B cell (primary cell): Measurements from ENCODE around the gene NPIPB5. TPM values are rescaled to one million over a fixed set of nuclear protein-coding genes. Genes with fewer than 3 reads are reported as not detected.
"Not testable (repeated sequence)": the region's sequence is repeated elsewhere in the genome, so short reads cannot be mapped to it uniquely, and the experiment has no call there.

ENCODE experiments used
- ATAC-seq: fragments of 200-7000 bp; cut with Tn5 transposase; one replicate; pipeline ENCODE4 v1.10.0; 2021; ENCODE audit warnings: low read depth, mild to moderate bottlenecking, moderate number of reproducible peaks, moderate library complexity
- CTCF ChIA-PET: fragments of 350-600 bp; sonication (Branson Sonifier 250); formaldehyde crosslinking; loops from one replicate; lab custom pipeline; 2021; ENCODE audit warnings: antibody characterized with exemption, inconsistent platforms; lab: Charles Lee
- POLR2A ChIA-PET: fragments of 350-600 bp; sonication (Branson Sonifier 250); formaldehyde crosslinking; loops from one replicate; lab custom pipeline; 2021; ENCODE audit warnings: antibody characterized with exemption; lab: Charles Lee
- DNase-seq: peaks from one replicate; pipeline ENCODE4 v3.0.0; 2013
- H2AFZ ChIP-seq: 2 replicates; pipeline ENCODE4 v1.6.1; 2012; ENCODE audit warnings: mild to moderate bottlenecking, low read depth, low read length; ENCODE audit not compliant: insufficient read depth, poor library complexity, severe bottlenecking
- H3K27ac ChIP-seq, 2 donors: 1 replicate in 1 of 2; 2 replicates in 1 of 2; pipeline ENCODE4 v1.5.1; 2012 to 2013; ENCODE audit warnings: low read length in 2 of 2, mild to moderate bottlenecking in 2 of 2, moderate library complexity in 1 of 2
- H3K27me3 ChIP-seq, 4 experiments: fragments of 200-600 bp in 1 of 4; sonication (generic) in 1 of 4; replicated peaks in 1 of 4; 1 replicate in 2 of 4; 2 replicates in 2 of 4; pipeline versions ENCODE4 v1.6.1 to v1.7.0; 2013 to 2016; ENCODE audit warnings: low read length in 3 of 4, mild to moderate bottlenecking in 2 of 4, mixed read lengths in 1 of 4, moderate library complexity in 1 of 4; ENCODE audit not compliant: insufficient read depth in 4 of 4, control insufficient read depth in 3 of 4; ENCODE audit errors: control extremely low read depth in 1 of 4
- H3K36me3 ChIP-seq, 2 experiments: replicated peaks in 1 of 2; 1 replicate in 1 of 2; 2 replicates in 1 of 2; pipeline versions ENCODE4 v1.6.1 to v1.7.1; 2013; ENCODE audit warnings: low read length in 1 of 2; ENCODE audit not compliant: insufficient read depth in 2 of 2, control insufficient read depth in 1 of 2; ENCODE audit errors: control extremely low read depth in 1 of 2, extremely low read depth in 1 of 2
- H3K4me1 ChIP-seq, 2 donors: fragments of 200-600 bp in 1 of 2; sonication (generic) in 1 of 2; 1 replicate in 1 of 2; 2 replicates in 1 of 2; pipeline versions ENCODE4 v1.5.1 to v1.6.1; 2013 to 2017; ENCODE audit warnings: low read length in 2 of 2; ENCODE audit not compliant: control insufficient read depth in 2 of 2, insufficient read depth in 2 of 2
- H3K4me2 ChIP-seq: replicated peaks from 2 replicates; pipeline ENCODE3; 2012; ENCODE audit warnings: mild to moderate bottlenecking, low read depth, low read length; ENCODE audit not compliant: poor library complexity, severe bottlenecking
- H3K4me3 ChIP-seq, 5 experiments: fragments of 200-600 bp in 1 of 5; sonication (generic) in 1 of 5; 1 replicate in 3 of 5; 2 replicates in 2 of 5; pipeline versions ENCODE4 v1.5.1 to v1.7.0; 2011 to 2016; ENCODE audit warnings: low read length in 4 of 5, mild to moderate bottlenecking in 4 of 5, low read depth in 2 of 5, control low read depth in 1 of 5, moderate library complexity in 1 of 5; ENCODE audit not compliant: insufficient read depth in 1 of 5; ENCODE audit errors: control extremely low read depth in 1 of 5, extremely low read depth in 1 of 5
- H3K79me2 ChIP-seq: fragments of 200-600 bp; sonication (generic); one replicate; pipeline ENCODE4 v1.6.0; 2016; ENCODE audit warnings: low read length; ENCODE audit not compliant: control insufficient read depth, insufficient read depth
- H3K9ac ChIP-seq: fragments of 200-600 bp; sonication (generic); 2 replicates; pipeline ENCODE4 v1.6.1; 2017; ENCODE audit warnings: mild to moderate bottlenecking, low read length, moderate library complexity
- H3K9me3 ChIP-seq, 3 donors: one replicate each; pipeline versions ENCODE4 v1.6.1 to v1.7.1; 2013; ENCODE audit warnings: low read length in 2 of 3; ENCODE audit not compliant: control insufficient read depth in 2 of 3, insufficient read depth in 1 of 3; ENCODE audit errors: control extremely low read depth in 1 of 3
- H4K20me1 ChIP-seq: 2 replicates; pipeline ENCODE4 v1.6.0; 2012; ENCODE audit warnings: mild to moderate bottlenecking, low read length; ENCODE audit not compliant: insufficient read depth, control insufficient read depth, poor library complexity, severe bottlenecking
- H3K27ac Mint-ChIP-seq: one replicate; pipeline ENCODE4 v1.8.0; 2021; ENCODE audit warnings: mixed read lengths
- H3K27me3 Mint-ChIP-seq: one replicate; pipeline ENCODE4 v1.8.0; 2021; ENCODE audit warnings: mixed read lengths
- H3K4me1 Mint-ChIP-seq: one replicate; pipeline ENCODE4 v1.8.0; 2021; ENCODE audit warnings: mixed read lengths
- H3K4me3 Mint-ChIP-seq: one replicate; pipeline ENCODE4 v1.8.0; 2021; ENCODE audit warnings: mixed read lengths
- H3K9me3 Mint-ChIP-seq: one replicate; pipeline ENCODE4 v1.8.0; 2022; ENCODE audit warnings: mixed read lengths; ENCODE audit not compliant: insufficient read depth
- WGBS: methylation state at CpG from one replicate; pipeline ENCODE4 v1.1.5; 2013; ENCODE audit warnings: missing lambda C conversion rate; ENCODE audit not compliant: insufficient coverage; 5-methylcytosine and 5-hydroxymethylcytosine counted together
- intact Hi-C: fragments of 100-400 bp; cut with micrococcal nuclease; formaldehyde crosslinking; loops from one replicate; pipeline ENCODE4 v1.10.0; 2022
- polyA plus RNA-seq: library from polyadenylated mRNA; depleted of rRNA; stranded (reverse); fragments of >200 nt; gene quantifications from 2 replicates; pipeline ENCODE4 v1.2.3, GENCODE V29; 2012
- small RNA-seq: library from RNA; depleted of rRNA; stranded (forward); fragments of <200 nt; gene quantifications from one replicate; pipeline ENCODE3, GENCODE V24; 2012; ENCODE audit warnings: low replicate concordance, low read depth; ENCODE audit not compliant: insufficient read length
- total RNA-seq, 2 donors: library from RNA; stranded (reverse); fragments of 120-200 nt in 1 of 2; gene quantifications; 1 replicate in 1 of 2; 2 replicates in 1 of 2; pipeline versions ENCODE4 v1.2.3 to v1.2.4, GENCODE V29; 2013 to 2022

The NPIPB5 gene
- total and polyA plus RNA-seq, 2 donors (not counting 1 experiment from before 2014, with no cell fraction given), result 206 to 810 TPM

DNA sequence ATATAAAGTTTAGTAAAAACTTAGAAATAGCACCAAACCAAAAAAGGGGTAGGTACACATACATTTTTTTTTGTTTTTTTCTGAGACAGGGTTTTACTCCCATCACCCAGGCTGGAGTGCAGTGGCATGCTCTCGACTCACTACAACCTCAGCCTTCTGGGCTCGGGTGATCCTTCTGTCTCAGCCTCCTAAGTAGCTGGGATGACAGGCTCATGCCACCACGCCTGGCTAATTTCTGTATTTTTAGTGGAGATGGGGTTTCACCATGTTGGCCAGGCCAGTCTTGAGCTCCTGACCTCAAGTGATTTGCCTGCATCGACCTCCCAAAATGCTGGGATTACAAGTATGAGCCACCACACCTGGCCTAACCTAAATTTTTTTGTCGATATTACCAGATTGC, 41.0 kb downstream of the NPIPB5 start:
- H3K9me3 ChIP-seq, H2AFZ ChIP-seq, H4K20me1 ChIP-seq, H3K27me3 ChIP-seq, H3K79me2 ChIP-seq, H3K27ac Mint-ChIP-seq, intact Hi-C loops, H3K27me3 Mint-ChIP-seq, CTCF ChIA-PET, H3K4me1 ChIP-seq, H3K27ac ChIP-seq, ATAC-seq, H3K4me1 Mint-ChIP-seq, H3K4me3 ChIP-seq, H3K4me3 Mint-ChIP-seq, POLR2A ChIA-PET, H3K36me3 ChIP-seq, H3K9me3 Mint-ChIP-seq, H3K9ac ChIP-seq, DNase-seq, H3K4me2 ChIP-seq: not testable (repeated sequence)
- 83% methylated on average over 4 of the region's 5 CpGs for WGBS

DNA sequence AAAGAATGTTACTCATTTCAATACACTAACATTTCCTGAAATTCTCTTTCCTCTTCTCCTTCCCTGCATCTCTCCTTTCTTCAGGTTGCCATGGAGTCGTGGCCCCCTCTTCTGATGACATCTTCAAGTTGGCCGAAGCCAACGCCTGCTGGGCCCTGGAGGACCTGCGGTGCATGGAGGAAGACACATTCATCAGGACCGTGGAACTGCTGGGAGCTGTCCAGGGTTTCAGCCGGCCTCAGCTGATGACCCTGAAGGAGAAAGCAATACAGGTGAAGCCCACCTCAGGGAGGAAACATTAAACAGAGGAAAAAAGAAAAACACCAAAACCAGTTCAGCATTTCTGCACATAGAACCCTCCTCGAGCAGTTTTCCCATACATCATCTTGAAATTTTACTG, 46.1 kb downstream of the NPIPB5 start:
- H3K4me1 Mint-ChIP-seq, DNase-seq, H4K20me1 ChIP-seq, POLR2A ChIA-PET, H3K27ac Mint-ChIP-seq, H3K27me3 ChIP-seq, CTCF ChIA-PET, intact Hi-C loops, H3K4me3 Mint-ChIP-seq, H3K27me3 Mint-ChIP-seq, H3K27ac ChIP-seq, H3K9me3 ChIP-seq, H3K9me3 Mint-ChIP-seq, H3K79me2 ChIP-seq, H3K9ac ChIP-seq, H3K4me3 ChIP-seq, H3K4me1 ChIP-seq, H3K36me3 ChIP-seq, H3K4me2 ChIP-seq, H2AFZ ChIP-seq, ATAC-seq: not testable (repeated sequence)
- no CpG with 5 or more reads among the region's 7 CpGs for WGBS

Small RNAs within 50 kb of the gene (small RNA-seq; reads per million reads assigned to genes)
- not detected for gene AC106788.1

Other genes with a start within 250 kb of the NPIPB5 start
- 98.4 and 101 TPM in 2 replicates for gene POLR3E, start 213.5 kb upstream of the NPIPB5 start, total RNA-seq
- 94.4 and 97.1 TPM in 2 replicates for gene POLR3E, start 213.5 kb upstream of the NPIPB5 start, polyA plus RNA-seq
- 10.5 and 11.3 TPM in 2 replicates for gene CDR2, start 136.3 kb upstream of the NPIPB5 start, total RNA-seq
- gene CDR2, start 136.3 kb upstream of the NPIPB5 start, polyA plus RNA-seq, result 8.0 and 11.6 TPM in 2 replicates